ENCODE data around the gene MINDY3.

DNA sequence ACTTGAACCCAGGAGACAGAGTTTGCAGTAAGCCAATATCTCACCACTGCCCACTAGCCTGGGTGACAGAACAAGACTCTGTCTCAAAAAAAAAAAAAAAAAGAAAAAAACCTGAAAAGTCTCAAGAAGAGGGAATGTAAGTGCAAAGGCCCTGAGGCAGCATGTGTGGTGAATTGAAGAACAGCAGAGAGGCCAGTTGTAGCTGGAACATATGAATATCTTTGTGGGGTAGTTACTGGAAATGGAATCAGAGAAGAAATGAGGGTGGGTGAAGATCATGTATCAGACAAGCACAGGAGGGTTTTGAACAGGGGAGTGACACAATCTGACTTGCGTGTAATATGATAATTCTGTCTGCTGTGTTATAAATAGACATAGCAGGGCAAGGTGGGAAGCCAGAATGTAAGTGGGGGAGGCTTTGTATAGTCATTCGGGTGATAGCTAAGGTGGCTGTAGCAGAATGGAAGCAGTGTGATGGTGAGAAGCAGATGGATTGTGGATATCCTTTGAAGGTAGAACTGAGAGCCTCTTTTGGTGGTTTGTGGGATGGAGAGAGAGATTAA, 95.3 kb downstream of the MINDY3 start:
- TF ChIP-seq, protein P1, sequence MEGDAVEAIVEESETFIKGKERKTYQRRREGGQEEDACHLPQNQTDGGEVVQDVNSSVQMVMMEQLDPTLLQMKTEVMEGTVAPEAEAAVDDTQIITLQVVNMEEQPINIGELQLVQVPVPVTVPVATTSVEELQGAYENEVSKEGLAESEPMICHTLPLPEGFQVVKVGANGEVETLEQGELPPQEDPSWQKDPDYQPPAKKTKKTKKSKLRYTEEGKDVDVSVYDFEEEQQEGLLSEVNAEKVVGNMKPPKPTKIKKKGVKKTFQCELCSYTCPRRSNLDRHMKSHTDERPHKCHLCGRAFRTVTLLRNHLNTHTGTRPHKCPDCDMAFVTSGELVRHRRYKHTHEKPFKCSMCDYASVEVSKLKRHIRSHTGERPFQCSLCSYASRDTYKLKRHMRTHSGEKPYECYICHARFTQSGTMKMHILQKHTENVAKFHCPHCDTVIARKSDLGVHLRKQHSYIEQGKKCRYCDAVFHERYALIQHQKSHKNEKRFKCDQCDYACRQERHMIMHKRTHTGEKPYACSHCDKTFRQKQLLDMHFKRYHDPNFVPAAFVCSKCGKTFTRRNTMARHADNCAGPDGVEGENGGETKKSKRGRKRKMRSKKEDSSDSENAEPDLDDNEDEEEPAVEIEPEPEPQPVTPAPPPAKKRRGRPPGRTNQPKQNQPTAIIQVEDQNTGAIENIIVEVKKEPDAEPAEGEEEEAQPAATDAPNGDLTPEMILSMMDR (IDR thresholded peaks at IDR 0.05), result no peak
- no peak for TF ChIP-seq POLR2A (IDR thresholded peaks at IDR 0.05)
- no peak for TF ChIP-seq EP300 (IDR thresholded peaks at IDR 0.05)
- no peak for TF ChIP-seq POLR2AphosphoS5 (IDR thresholded peaks at IDR 0.05)
